ENCODE results near the gene TNFAIP3.
"Not testable (repeated sequence)": the region's sequence is repeated elsewhere in the genome, so short reads cannot be mapped to it uniquely, and the experiment has no call there.

DNA sequence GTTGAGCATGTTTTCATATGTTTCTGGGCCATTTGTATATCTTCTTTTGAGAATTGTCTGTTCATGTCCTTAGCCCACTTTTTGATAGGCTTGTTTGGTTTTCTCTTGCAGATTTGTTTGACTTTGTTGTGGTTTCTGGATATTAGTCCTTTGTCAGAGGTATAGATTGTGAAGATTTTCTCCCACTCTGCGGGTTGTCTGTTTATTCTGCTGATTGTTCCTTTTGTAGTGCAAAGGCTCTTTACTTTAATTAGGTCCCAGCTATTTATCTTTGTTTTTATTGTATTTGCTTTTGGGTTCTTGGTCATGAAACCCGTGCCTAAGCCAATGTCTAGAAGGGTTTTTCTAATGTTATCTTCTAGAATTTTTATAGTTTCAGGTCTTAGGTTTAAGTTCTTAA lies 29.0 kb upstream of the TNFAIP3 start:
- TF ChIP-seq ZFP30 (CRISPR knock-in tag; IDR thresholded peaks at IDR 0.05); POU6F1 (CRISPR knock-in tag; IDR thresholded peaks at IDR 0.05; ENCODE audit: borderline replicate concordance, low read depth); GLIS3 (CRISPR knock-in tag; IDR thresholded peaks at IDR 0.05); TOX (CRISPR knock-in tag; IDR thresholded peaks at IDR 0.05; ENCODE audit: borderline replicate concordance); TCF4 (CRISPR knock-in tag; IDR thresholded peaks at IDR 0.05; ENCODE audit: borderline replicate concordance); OSR1 (CRISPR knock-in tag; IDR thresholded peaks at IDR 0.05); RARB (CRISPR knock-in tag; IDR thresholded peaks at IDR 0.05); ARNTL (CRISPR knock-in tag; IDR thresholded peaks at IDR 0.05; ENCODE audit: borderline replicate concordance, low read depth); ESRRG (CRISPR knock-in tag; IDR thresholded peaks at IDR 0.05): not testable (repeated sequence)
- TF ChIP-seq, protein P1, sequence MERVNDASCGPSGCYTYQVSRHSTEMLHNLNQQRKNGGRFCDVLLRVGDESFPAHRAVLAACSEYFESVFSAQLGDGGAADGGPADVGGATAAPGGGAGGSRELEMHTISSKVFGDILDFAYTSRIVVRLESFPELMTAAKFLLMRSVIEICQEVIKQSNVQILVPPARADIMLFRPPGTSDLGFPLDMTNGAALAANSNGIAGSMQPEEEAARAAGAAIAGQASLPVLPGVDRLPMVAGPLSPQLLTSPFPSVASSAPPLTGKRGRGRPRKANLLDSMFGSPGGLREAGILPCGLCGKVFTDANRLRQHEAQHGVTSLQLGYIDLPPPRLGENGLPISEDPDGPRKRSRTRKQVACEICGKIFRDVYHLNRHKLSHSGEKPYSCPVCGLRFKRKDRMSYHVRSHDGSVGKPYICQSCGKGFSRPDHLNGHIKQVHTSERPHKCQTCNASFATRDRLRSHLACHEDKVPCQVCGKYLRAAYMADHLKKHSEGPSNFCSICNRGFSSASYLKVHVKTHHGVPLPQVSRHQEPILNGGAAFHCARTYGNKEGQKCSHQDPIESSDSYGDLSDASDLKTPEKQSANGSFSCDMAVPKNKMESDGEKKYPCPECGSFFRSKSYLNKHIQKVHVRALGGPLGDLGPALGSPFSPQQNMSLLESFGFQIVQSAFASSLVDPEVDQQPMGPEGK (CRISPR knock-in tag; IDR thresholded peaks at IDR 0.05; ENCODE audit: borderline replicate concordance) = not testable (repeated sequence)
- TF ChIP-seq, protein P2, sequence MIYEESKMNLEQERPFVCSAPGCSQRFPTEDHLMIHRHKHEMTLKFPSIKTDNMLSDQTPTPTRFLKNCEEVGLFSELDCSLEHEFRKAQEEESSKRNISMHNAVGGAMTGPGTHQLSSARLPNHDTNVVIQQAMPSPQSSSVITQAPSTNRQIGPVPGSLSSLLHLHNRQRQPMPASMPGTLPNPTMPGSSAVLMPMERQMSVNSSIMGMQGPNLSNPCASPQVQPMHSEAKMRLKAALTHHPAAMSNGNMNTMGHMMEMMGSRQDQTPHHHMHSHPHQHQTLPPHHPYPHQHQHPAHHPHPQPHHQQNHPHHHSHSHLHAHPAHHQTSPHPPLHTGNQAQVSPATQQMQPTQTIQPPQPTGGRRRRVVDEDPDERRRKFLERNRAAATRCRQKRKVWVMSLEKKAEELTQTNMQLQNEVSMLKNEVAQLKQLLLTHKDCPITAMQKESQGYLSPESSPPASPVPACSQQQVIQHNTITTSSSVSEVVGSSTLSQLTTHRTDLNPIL (CRISPR knock-in tag; IDR thresholded peaks at IDR 0.05; ENCODE audit: low read depth) = not testable (repeated sequence)
- TF ChIP-seq, protein P3, sequence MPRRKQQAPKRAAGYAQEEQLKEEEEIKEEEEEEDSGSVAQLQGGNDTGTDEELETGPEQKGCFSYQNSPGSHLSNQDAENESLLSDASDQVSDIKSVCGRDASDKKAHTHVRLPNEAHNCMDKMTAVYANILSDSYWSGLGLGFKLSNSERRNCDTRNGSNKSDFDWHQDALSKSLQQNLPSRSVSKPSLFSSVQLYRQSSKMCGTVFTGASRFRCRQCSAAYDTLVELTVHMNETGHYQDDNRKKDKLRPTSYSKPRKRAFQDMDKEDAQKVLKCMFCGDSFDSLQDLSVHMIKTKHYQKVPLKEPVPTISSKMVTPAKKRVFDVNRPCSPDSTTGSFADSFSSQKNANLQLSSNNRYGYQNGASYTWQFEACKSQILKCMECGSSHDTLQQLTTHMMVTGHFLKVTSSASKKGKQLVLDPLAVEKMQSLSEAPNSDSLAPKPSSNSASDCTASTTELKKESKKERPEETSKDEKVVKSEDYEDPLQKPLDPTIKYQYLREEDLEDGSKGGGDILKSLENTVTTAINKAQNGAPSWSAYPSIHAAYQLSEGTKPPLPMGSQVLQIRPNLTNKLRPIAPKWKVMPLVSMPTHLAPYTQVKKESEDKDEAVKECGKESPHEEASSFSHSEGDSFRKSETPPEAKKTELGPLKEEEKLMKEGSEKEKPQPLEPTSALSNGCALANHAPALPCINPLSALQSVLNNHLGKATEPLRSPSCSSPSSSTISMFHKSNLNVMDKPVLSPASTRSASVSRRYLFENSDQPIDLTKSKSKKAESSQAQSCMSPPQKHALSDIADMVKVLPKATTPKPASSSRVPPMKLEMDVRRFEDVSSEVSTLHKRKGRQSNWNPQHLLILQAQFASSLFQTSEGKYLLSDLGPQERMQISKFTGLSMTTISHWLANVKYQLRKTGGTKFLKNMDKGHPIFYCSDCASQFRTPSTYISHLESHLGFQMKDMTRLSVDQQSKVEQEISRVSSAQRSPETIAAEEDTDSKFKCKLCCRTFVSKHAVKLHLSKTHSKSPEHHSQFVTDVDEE (CRISPR knock-in tag; IDR thresholded peaks at IDR 0.05) = not testable (repeated sequence)
- TF ChIP-seq, protein P4, sequence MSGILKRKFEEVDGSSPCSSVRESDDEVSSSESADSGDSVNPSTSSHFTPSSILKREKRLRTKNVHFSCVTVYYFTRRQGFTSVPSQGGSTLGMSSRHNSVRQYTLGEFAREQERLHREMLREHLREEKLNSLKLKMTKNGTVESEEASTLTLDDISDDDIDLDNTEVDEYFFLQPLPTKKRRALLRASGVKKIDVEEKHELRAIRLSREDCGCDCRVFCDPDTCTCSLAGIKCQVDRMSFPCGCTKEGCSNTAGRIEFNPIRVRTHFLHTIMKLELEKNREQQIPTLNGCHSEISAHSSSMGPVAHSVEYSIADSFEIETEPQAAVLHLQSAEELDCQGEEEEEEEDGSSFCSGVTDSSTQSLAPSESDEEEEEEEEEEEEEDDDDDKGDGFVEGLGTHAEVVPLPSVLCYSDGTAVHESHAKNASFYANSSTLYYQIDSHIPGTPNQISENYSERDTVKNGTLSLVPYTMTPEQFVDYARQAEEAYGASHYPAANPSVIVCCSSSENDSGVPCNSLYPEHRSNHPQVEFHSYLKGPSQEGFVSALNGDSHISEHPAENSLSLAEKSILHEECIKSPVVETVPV (CRISPR knock-in tag; IDR thresholded peaks at IDR 0.05) = not testable (repeated sequence)

Data from SK-N-SH treated with all-trans-retinoic acid at 6 μM for 48 hours (cell line).